Measurements from ENCODE around the gene VNN1.
"Not testable (repeated sequence)": the region's sequence is repeated elsewhere in the genome, so short reads cannot be mapped to it uniquely, and the experiment has no call there.

VNN1 gene

GRCh38 chr6:132669690-132670291 is 44.1 kb downstream of the VNN1 start:
- DNase-seq: peak in 1 of 14 donors; percentile 1

- no peak for DNase-seq
These were observed 47.7 kb downstream of the VNN1 start for GRCh38 chr6:132666118-132666517.

GRCh38 chr6:132664309-132665034 is 49.4 kb downstream of the VNN1 start:
- no peak for DNase-seq

- no peak for DNase-seq
These were observed 50.2 kb downstream of the VNN1 start for GRCh38 chr6:132663661-132664060.

- DNase-seq: no peak
These were observed 51.9 kb downstream of the VNN1 start for GRCh38 chr6:132661906-132662305.

- DNase-seq: no peak
These were observed 54.8 kb downstream of the VNN1 start, which contains the start of gene TAAR1 for GRCh38 chr6:132659082-132659481. Gene TAAR1, minus strand, starts transcription at chr6:132659182. Its CDS starts 13,179 bp downstream, at chr6:132646003.

GRCh38 chr6:132651062-132651461 is 62.8 kb downstream of the VNN1 start:
- DNase-seq: no peak

- DNase-seq: no peak
These were observed 63.4 kb downstream of the VNN1 start for GRCh38 chr6:132650429-132650828.

- DNase-seq: no peak
These were observed 65.0 kb downstream of the VNN1 start for GRCh38 chr6:132648828-132649227.

- DNase-seq: no peak
These were observed 65.5 kb downstream of the VNN1 start for GRCh38 chr6:132648356-132648755.

- no peak for DNase-seq
These were observed 70.3 kb downstream of the VNN1 start for GRCh38 chr6:132643547-132643946.

- not testable (repeated sequence) for DNase-seq
These were observed 76.7 kb downstream of the VNN1 start for GRCh38 chr6:132637135-132637534.

- DNase-seq: not testable (repeated sequence)
These were observed 77.9 kb downstream of the VNN1 start for GRCh38 chr6:132635906-132636305.

GRCh38 chr6:132635288-132635687 is 78.6 kb downstream of the VNN1 start:
- not testable (repeated sequence) for DNase-seq

GRCh38 chr6:132634796-132635195 is 79.1 kb downstream of the VNN1 start:
- no peak for DNase-seq

GRCh38 chr6:132633362-132633761 is 80.5 kb downstream of the VNN1 start:
- DNase-seq: no peak
